Ammon's horn (tissue), 1 donor: ENCODE results near the gene CTR9.
A peak's percentile ranks its signal among the peaks of the same experiment; 100 is the strongest.

Source experiments
- DNase-seq: peaks from one replicate; pipeline ENCODE4 v3.0.0-alpha.2; 2016; ENCODE audit warnings: low spot score

Gene CTR9

GRCh38 chr11:10742460-10743208, 8.4 kb upstream of the CTR9 start:
- no peak for DNase-seq

GRCh38 chr11:10743354-10744000, 7.6 kb upstream of the CTR9 start:
- no peak for DNase-seq

- no peak for DNase-seq
These were observed 6.8 kb upstream of the CTR9 start for GRCh38 chr11:10744206-10744605.

- DNase-seq: no peak
These were observed 4.2 kb upstream of the CTR9 start for GRCh38 chr11:10746871-10747270.

- no peak for DNase-seq
These were observed 3.3 kb upstream of the CTR9 start for GRCh38 chr11:10747733-10748132.

GRCh38 chr11:10749476-10749875, 1.6 kb upstream of the CTR9 start:
- no peak for DNase-seq

GRCh38 chr11:10751581-10751940, 515 bp downstream of the CTR9 start:
- no peak for DNase-seq

GRCh38 chr11:10752061-10752460, 1.0 kb downstream of the CTR9 start:
- no peak for DNase-seq

- no peak for DNase-seq
These were observed 1.4 kb downstream of the CTR9 start for GRCh38 chr11:10752486-10752885.

- DNase-seq: no peak
These were observed 7.9 kb downstream of the CTR9 start for GRCh38 chr11:10758957-10759356.

- no peak for DNase-seq
These were observed 10.1 kb downstream of the CTR9 start for GRCh38 chr11:10761085-10761698.

GRCh38 chr11:10762185-10762584, 11.1 kb downstream of the CTR9 start:
- DNase-seq: no peak

- DNase-seq: no peak
These were observed 11.9 kb downstream of the CTR9 start for GRCh38 chr11:10762913-10763421.

- no peak for DNase-seq
These were observed 12.7 kb downstream of the CTR9 start for GRCh38 chr11:10763766-10764165.

GRCh38 chr11:10764412-10764811, 13.4 kb downstream of the CTR9 start:
- DNase-seq: no peak

- DNase-seq: peak; percentile 54
These were observed 19.7 kb downstream of the CTR9 start for GRCh38 chr11:10770626-10771254.

GRCh38 chr11:10771457-10771856, 20.4 kb downstream of the CTR9 start:
- DNase-seq: no peak

GRCh38 chr11:10774811-10775210, 23.8 kb downstream of the CTR9 start:
- DNase-seq: no peak

GRCh38 chr11:10777393-10777793, 26.3 kb downstream of the CTR9 start:
- DNase-seq: no peak

- DNase-seq: peak; percentile 15
These were observed 26.8 kb downstream of the CTR9 start for GRCh38 chr11:10777806-10778205.

GRCh38 chr11:10778217-10778970, 27.3 kb downstream of the CTR9 start:
- peak; percentile 23 for DNase-seq

GRCh38 chr11:10779086-10779485, 28.0 kb downstream of the CTR9 start:
- DNase-seq: no peak
